HepG2 (cell line): ENCODE data around the gene FYB2. TPM values are rescaled to one million over a fixed set of nuclear protein-coding genes. Genes with fewer than 3 reads are reported as not detected.

ENCODE experiments used
- ATAC-seq: fragments of 200-7000 bp; cut with Tn5 transposase; 3 replicates; pipeline ENCODE4 v1.9.1; 2020; ENCODE audit warnings: mild to moderate bottlenecking, moderate library complexity
- BruUV-seq: library from RNA; stranded (reverse); fragments of 400-500 nt; replicated peaks from 2 replicates; lab custom pipeline; 2021; lab: Mats Ljungman, UMichigan
- CTCF ChIA-PET: fragments of 300-600 bp; formaldehyde crosslinking; extraction: SDS; loops from one replicate; lab custom pipeline; 2021; ENCODE audit warnings: low total read pairs, inconsistent platforms, low intra/inter-chr PET ratio; lab: Yijun Ruan, JAX
- POLR2A ChIA-PET: fragments of 350-600 bp; sonication (Branson Sonifier 250); formaldehyde crosslinking; loops from one replicate; lab custom pipeline; 2020; ENCODE audit warnings: antibody characterized with exemption, inconsistent platforms; lab: Yijun Ruan, JAX
- DNase-seq: peaks from one replicate; pipeline ENCODE4 v3.0.0-alpha.2; 2015; ENCODE audit warnings: low spot score
- FAIRE-seq: peaks from 3 replicates; lab custom pipeline; 2011; peaks lifted over from hg19 to GRCh38; lab: Jason Lieb, UNC
- H2AFZ ChIP-seq: one replicate; pipeline ENCODE4 v1.6.1; 2011; ENCODE audit warnings: low read length, inconsistent platforms
- H3K27ac ChIP-seq: fragments of 300-600 bp; 3 replicates; pipeline ENCODE4 v1.8.0; 2011; ENCODE audit warnings: mixed run types, mild to moderate bottlenecking, mixed read lengths, low read length, inconsistent platforms; ENCODE audit not compliant: insufficient read depth; ENCODE audit errors: extremely low read length
- H3K27me3 ChIP-seq, 2 experiments: fragments of 200-600 bp in 1 of 2; 2 replicates in 1 of 2; 3 replicates in 1 of 2; pipeline versions ENCODE4 v1.6.0 to v1.8.0; 2011; ENCODE audit warnings: low read length in 2 of 2, mild to moderate bottlenecking in 2 of 2, moderate library complexity in 2 of 2, inconsistent platforms in 1 of 2; ENCODE audit not compliant: insufficient read depth in 2 of 2, control insufficient read depth in 1 of 2
- H3K36me3 ChIP-seq, 2 experiments: fragments of 200-600 bp in 1 of 2; replicated peaks in 1 of 2; 2 replicates in 1 of 2; 3 replicates in 1 of 2; pipeline versions ENCODE4 v1.5.1 to v1.8.0; 2011; ENCODE audit warnings: low read length in 2 of 2, inconsistent platforms in 1 of 2; ENCODE audit not compliant: insufficient read depth in 2 of 2, control insufficient read depth in 1 of 2
- H3K4me1 ChIP-seq: 2 replicates; pipeline ENCODE4 v1.5.1; 2012; ENCODE audit warnings: low read length, inconsistent platforms; ENCODE audit not compliant: insufficient read depth
- H3K4me2 ChIP-seq: 2 replicates; pipeline ENCODE4 v1.6.0; 2011; ENCODE audit warnings: low read depth, low read length, inconsistent platforms
- H3K4me3 ChIP-seq, 3 experiments: fragments of 200-600 bp in 1 of 3; sonication (generic), shearing (Covaris generic) in 1 of 3; replicated peaks in 1 of 3; 2 replicates each; pipeline ENCODE4 v1.5.1; 2011 to 2016; ENCODE audit warnings: low read length in 3 of 3, inconsistent platforms in 2 of 3, low read depth in 2 of 3, mild to moderate bottlenecking in 2 of 3, control low read depth in 1 of 3, mixed read lengths in 1 of 3; ENCODE audit not compliant: insufficient read depth in 1 of 3
- H3K79me2 ChIP-seq: one replicate; pipeline ENCODE4 v1.6.1; 2011; ENCODE audit warnings: low read length, inconsistent platforms; ENCODE audit not compliant: insufficient read depth
- H3K9ac ChIP-seq: 2 replicates; pipeline ENCODE4 v1.6.0; 2011; ENCODE audit warnings: mild to moderate bottlenecking, low read depth, low read length, inconsistent platforms; ENCODE audit not compliant: insufficient read depth
- H3K9me3 ChIP-seq: 2 replicates; pipeline ENCODE4 v1.5.1; 2012; ENCODE audit warnings: mild to moderate bottlenecking, low read length
- H4K20me1 ChIP-seq: 2 replicates; pipeline ENCODE4 v1.6.0; 2011; ENCODE audit warnings: inconsistent platforms, mild to moderate bottlenecking, low read length, moderate library complexity; ENCODE audit not compliant: insufficient read depth
- ARHGAP35 ChIP-seq: sonication (generic); formaldehyde crosslinking; IDR thresholded peaks from 2 replicates; pipeline ENCODE4 v1.9.0; 2022; ENCODE audit warnings: mild to moderate bottlenecking, inconsistent platforms, moderate library complexity, missing genetic modification reagents, borderline replicate concordance
- ELF1 ChIP-seq: sonication (generic); formaldehyde crosslinking; IDR thresholded peaks from 2 replicates; pipeline ENCODE4 v1.4.0; 2020; ENCODE audit warnings: missing genetic modification reagents
- GABPB1 ChIP-seq: IDR thresholded peaks from 2 replicates; pipeline ENCODE4 v1.6.1; 2016; ENCODE audit warnings: mild to moderate bottlenecking, missing genetic modification reagents, moderate library complexity, missing compliant biosample characterization
- HNF4A ChIP-seq: sonication (generic); formaldehyde crosslinking; IDR thresholded peaks from 2 replicates; pipeline ENCODE4 v1.4.0; 2020; ENCODE audit warnings: missing genetic modification reagents
- ISX ChIP-seq: sonication (generic); formaldehyde crosslinking; conservative IDR thresholded peaks from 2 replicates; pipeline ENCODE4 v1.5.0; 2020; ENCODE audit warnings: missing genetic modification reagents
- KDM1A ChIP-seq: IDR thresholded peaks from 2 replicates; pipeline ENCODE4 v1.6.1; 2016; ENCODE audit warnings: missing compliant biosample characterization
- KMT2A ChIP-seq: sonication (generic); formaldehyde crosslinking; IDR thresholded peaks from 2 replicates; pipeline ENCODE4 v1.4.0; 2020; ENCODE audit warnings: missing genetic modification reagents
- NFIC ChIP-seq: IDR thresholded peaks from 2 replicates; pipeline ENCODE4 v1.6.1; 2012; ENCODE audit warnings: mild to moderate bottlenecking, low read length, inconsistent platforms
- SCMH1 ChIP-seq: sonication (generic); formaldehyde crosslinking; IDR thresholded peaks from 2 replicates; pipeline ENCODE4 v1.9.0; 2021; ENCODE audit warnings: missing genetic modification reagents, mild to moderate bottlenecking, borderline replicate concordance
- SOX13 ChIP-seq, 3 experiments: fragments of 450-650 bp in 1 of 3; sonication (generic) in 1 of 3; formaldehyde crosslinking in 1 of 3; IDR thresholded peaks in 2 of 3; conservative IDR thresholded peaks in 1 of 3; 2 replicates each; pipeline versions ENCODE4 v1.5.0 to v1.6.1; 2016 to 2020; ENCODE audit warnings: antibody characterized with exemption in 1 of 3, mild to moderate bottlenecking in 1 of 3, missing compliant biosample characterization in 1 of 3, missing genetic modification reagents in 1 of 3, moderate library complexity in 1 of 3
- SP5 ChIP-seq: IDR thresholded peaks from 2 replicates; pipeline ENCODE4 v1.6.1; 2016; ENCODE audit warnings: low read depth, borderline replicate concordance
- TGIF2 ChIP-seq: IDR thresholded peaks from 2 replicates; pipeline ENCODE4 v1.6.1; 2016; ENCODE audit warnings: control low read depth, missing compliant biosample characterization
- ZNF251 ChIP-seq: sonication (generic); formaldehyde crosslinking; IDR thresholded peaks from 2 replicates; pipeline ENCODE4 v1.9.0; 2021; ENCODE audit warnings: mild to moderate bottlenecking, missing genetic modification reagents
- ZNF317 ChIP-seq: sonication (generic); formaldehyde crosslinking; IDR thresholded peaks from 2 replicates; pipeline ENCODE4 v1.5.0; 2020; ENCODE audit warnings: mild to moderate bottlenecking, missing genetic modification reagents
- in situ Hi-C: cut with HindIII; loops from 2 replicates; pipeline ENCODE4 v1.10.0; 2017; ENCODE audit warnings: low pct_unique_long_range_greater_than_20kb; ENCODE audit not compliant: extremely low pct_ligation_motif_present
- intact Hi-C: fragments of 100-400 bp; cut with micrococcal nuclease; formaldehyde crosslinking; loops from one replicate; pipeline ENCODE4 v1.10.0; 2022; ENCODE audit not compliant: unreplicated experiment
- polyA plus RNA-seq, 8 experiments: library from polyadenylated mRNA; depleted of rRNA in 3 of 8; stranded (reverse) in 7 of 8; unstranded in 1 of 8; fragments of >200 nt; fragmentation: Illumina TruSeq in 4 of 8; extraction: Trizol in 4 of 8; gene quantifications; 2 replicates each; pipeline versions ENCODE4 v1.2.1 to v1.2.3, GENCODE V29; 2011 to 2016; ENCODE audit warnings: low read depth in 4 of 8, missing spikeins in 1 of 8, mixed read lengths in 1 of 8; ENCODE audit not compliant: insufficient read depth in 1 of 8
- total RNA-seq, 5 experiments: library from RNA; depleted of rRNA; stranded (reverse); fragments of >200 nt; fragmentation: Illumina TruSeq; extraction: Trizol; gene quantifications; 2 replicates each; pipeline ENCODE4 v1.2.3, GENCODE V29; 2016; ENCODE audit warnings: low read depth in 1 of 5
- TF ChIP-seq, protein P1 (sequence below): sonication (generic); formaldehyde crosslinking; IDR thresholded peaks from 2 replicates; pipeline ENCODE4 v1.4.0; 2020; ENCODE audit warnings: mild to moderate bottlenecking, missing genetic modification reagents, borderline replicate concordance
- TF ChIP-seq, protein P2 (sequence below): fragments of 450-650 bp; IDR thresholded peaks from 2 replicates; pipeline ENCODE4 v1.6.1; 2017
- TF ChIP-seq, protein P3 (sequence below): sonication (generic); formaldehyde crosslinking; IDR thresholded peaks from 2 replicates; pipeline ENCODE4 v1.5.1; 2020; ENCODE audit warnings: mild to moderate bottlenecking, missing genetic modification reagents, borderline replicate concordance
- TF ChIP-seq, protein P4 (sequence below): sonication (generic); formaldehyde crosslinking; IDR thresholded peaks from 2 replicates; pipeline ENCODE4 v1.5.0; 2020; ENCODE audit warnings: missing genetic modification reagents, mild to moderate bottlenecking, borderline replicate concordance
- TF ChIP-seq, protein P5 (sequence below): sonication (generic); formaldehyde crosslinking; IDR thresholded peaks from 2 replicates; pipeline ENCODE4 v1.4.0; 2020; ENCODE audit warnings: mild to moderate bottlenecking, missing genetic modification reagents

Gene FYB2
- total and polyA plus RNA-seq, 2 of the 13 experiments (the other 11 are each of a cell fraction or from before 2014, with no cell fraction given) = 1.2 to 2.7 TPM

- no TSS peak for BruUV-seq
- peak; percentile 73 for ATAC-seq
- Histone ChIP-seq H3K4me3 (no peak overlapping the region), H3K27me3 (no peaks in the 10 kb centered on the region), H3K36me3 (no peaks in the 10 kb centered on the region), H2AFZ (no peak overlapping the region), H3K27ac (no peak overlapping the region), H3K4me1 (peaks cover 20% of the 10 kb centered on the region), H4K20me1 (no peaks in the 10 kb centered on the region), H3K9ac (no peak overlapping the region), H3K79me2 (no peaks in the 10 kb centered on the region), H3K4me2 (no peak overlapping the region), H3K9me3 (no peaks in the 10 kb centered on the region)
- peak; percentile 43 for DNase-seq
- in situ Hi-C loops = no loop called here
- ChIA-PET CTCF (no interaction called here), POLR2A (no interaction called here)
- peak; percentile 50 for FAIRE-seq
- intact Hi-C loops = no loop called here
- TF ChIP-seq ZNF251 = no peak
- TF ChIP-seq KDM1A (CRISPR knock-in tag) = no peak
- no peak for TF ChIP-seq KMT2A (CRISPR knock-in tag)
- no peak for TF ChIP-seq TGIF2 (CRISPR knock-in tag)
- TF ChIP-seq, protein P1, sequence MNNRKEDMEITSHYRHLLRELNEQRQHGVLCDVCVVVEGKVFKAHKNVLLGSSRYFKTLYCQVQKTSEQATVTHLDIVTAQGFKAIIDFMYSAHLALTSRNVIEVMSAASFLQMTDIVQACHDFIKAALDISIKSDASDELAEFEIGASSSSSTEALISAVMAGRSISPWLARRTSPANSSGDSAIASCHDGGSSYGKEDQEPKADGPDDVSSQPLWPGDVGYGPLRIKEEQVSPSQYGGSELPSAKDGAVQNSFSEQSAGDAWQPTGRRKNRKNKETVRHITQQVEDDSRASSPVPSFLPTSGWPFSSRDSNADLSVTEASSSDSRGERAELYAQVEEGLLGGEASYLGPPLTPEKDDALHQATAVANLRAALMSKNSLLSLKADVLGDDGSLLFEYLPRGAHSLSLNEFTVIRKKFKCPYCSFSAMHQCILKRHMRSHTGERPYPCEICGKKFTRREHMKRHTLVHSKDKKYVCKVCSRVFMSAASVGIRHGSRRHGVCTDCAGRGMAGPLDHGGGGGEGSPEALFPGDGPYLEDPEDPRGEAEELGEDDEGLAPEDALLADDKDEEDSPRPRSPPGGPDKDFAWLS (CRISPR knock-in tag) = no peak
- no peak for TF ChIP-seq ISX (CRISPR knock-in tag)
- TF ChIP-seq, protein P2, sequence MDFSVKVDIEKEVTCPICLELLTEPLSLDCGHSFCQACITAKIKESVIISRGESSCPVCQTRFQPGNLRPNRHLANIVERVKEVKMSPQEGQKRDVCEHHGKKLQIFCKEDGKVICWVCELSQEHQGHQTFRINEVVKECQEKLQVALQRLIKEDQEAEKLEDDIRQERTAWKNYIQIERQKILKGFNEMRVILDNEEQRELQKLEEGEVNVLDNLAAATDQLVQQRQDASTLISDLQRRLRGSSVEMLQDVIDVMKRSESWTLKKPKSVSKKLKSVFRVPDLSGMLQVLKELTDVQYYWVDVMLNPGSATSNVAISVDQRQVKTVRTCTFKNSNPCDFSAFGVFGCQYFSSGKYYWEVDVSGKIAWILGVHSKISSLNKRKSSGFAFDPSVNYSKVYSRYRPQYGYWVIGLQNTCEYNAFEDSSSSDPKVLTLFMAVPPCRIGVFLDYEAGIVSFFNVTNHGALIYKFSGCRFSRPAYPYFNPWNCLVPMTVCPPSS = no peak
- TF ChIP-seq HNF4A (CRISPR knock-in tag) = 0 out of 2 replicates have a peak, but pooled peaks have one; percentile 7
- TF ChIP-seq ELF1 (CRISPR knock-in tag) = no peak
- TF ChIP-seq NFIC = no peak
- TF ChIP-seq ARHGAP35 (CRISPR knock-in tag) = no peak
- peak; percentile 91 for TF ChIP-seq ZNF317 (CRISPR knock-in tag)
- TF ChIP-seq, protein P3, sequence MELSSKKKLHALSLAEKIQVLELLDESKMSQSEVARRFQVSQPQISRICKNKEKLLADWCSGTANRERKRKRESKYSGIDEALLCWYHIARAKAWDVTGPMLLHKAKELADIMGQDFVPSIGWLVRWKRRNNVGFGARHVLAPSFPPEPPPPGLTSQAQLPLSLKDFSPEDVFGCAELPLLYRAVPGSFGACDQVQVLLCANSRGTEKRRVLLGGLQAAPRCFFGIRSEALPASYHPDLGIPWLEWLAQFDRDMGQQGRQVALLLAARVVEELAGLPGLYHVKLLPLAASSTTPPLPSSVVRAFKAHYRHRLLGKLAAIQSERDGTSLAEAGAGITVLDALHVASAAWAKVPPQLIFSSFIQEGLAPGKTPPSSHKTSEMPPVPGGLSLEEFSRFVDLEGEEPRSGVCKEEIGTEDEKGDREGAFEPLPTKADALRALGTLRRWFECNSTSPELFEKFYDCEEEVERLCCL (CRISPR knock-in tag) = no peak
- no peak for TF ChIP-seq SCMH1 (CRISPR knock-in tag)
- TF ChIP-seq, protein P4, sequence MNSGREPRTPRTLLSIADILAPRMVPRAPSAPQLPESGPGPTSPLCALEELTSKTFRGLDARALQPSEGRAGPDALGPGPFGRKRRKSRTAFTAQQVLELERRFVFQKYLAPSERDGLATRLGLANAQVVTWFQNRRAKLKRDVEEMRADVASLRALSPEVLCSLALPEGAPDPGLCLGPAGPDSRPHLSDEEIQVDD (CRISPR knock-in tag) = no peak
- TF ChIP-seq SP5 = no peak
- no peak for TF ChIP-seq SOX13 (IDR thresholded peaks at IDR 0.05)
- TF ChIP-seq SOX13 (CRISPR knock-in tag; conservative IDR thresholded peaks at IDR 0.05 in 1 of 2, IDR thresholded peaks at IDR 0.05 in 1 of 2) = 0 out of 4 replicates have a peak, but pooled peaks of 1 of the 2 experiments have one; percentile 11
- TF ChIP-seq, protein P5, sequence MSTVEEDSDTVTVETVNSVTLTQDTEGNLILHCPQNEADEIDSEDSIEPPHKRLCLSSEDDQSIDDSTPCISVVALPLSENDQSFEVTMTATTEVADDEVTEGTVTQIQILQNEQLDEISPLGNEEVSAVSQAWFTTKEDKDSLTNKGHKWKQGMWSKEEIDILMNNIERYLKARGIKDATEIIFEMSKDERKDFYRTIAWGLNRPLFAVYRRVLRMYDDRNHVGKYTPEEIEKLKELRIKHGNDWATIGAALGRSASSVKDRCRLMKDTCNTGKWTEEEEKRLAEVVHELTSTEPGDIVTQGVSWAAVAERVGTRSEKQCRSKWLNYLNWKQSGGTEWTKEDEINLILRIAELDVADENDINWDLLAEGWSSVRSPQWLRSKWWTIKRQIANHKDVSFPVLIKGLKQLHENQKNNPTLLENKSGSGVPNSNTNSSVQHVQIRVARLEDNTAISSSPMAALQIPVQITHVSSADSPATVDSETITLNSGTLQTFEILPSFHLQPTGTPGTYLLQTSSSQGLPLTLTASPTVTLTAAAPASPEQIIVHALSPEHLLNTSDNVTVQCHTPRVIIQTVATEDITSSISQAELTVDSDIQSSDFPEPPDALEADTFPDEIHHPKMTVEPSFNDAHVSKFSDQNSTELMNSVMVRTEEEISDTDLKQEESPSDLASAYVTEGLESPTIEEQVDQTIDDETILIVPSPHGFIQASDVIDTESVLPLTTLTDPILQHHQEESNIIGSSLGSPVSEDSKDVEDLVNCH (CRISPR knock-in tag) = no peak
- TF ChIP-seq GABPB1 (CRISPR knock-in tag) = no peak
These were observed 31.1 kb downstream of the FYB2 start for GRCh38 chr1:56788102-56788501.
